NCI-H69 (cell line): Measurements from ENCODE around the gene CYP27A1.

Experiments used
- DNase-seq: peaks from one replicate; lab custom pipeline; 2025; lab: John Stamatoyannopoulos, UW

CYP27A1 gene

GRCh38 chr2:218773881-218774280, 8.1 kb upstream of the CYP27A1 start:
- no peak for DNase-seq

GRCh38 chr2:218776488-218776887, 5.5 kb upstream of the CYP27A1 start:
- DNase-seq: no peak

- DNase-seq: no peak
These were observed 4.5 kb upstream of the CYP27A1 start for GRCh38 chr2:218777276-218777990.

- DNase-seq: peak; percentile 3
These were observed 1.9 kb upstream of the CYP27A1 start for GRCh38 chr2:218780046-218780445.

GRCh38 chr2:218780851-218781690, 876 bp upstream of the CYP27A1 start:
- DNase-seq: peak; percentile 83

- no peak for DNase-seq
These were observed 539 bp downstream of the CYP27A1 start for GRCh38 chr2:218782528-218782844.

GRCh38 chr2:218783688-218784087, 1.7 kb downstream of the CYP27A1 start:
- DNase-seq: no peak

GRCh38 chr2:218785103-218785502, 3.2 kb downstream of the CYP27A1 start:
- DNase-seq: peak; percentile 65

- DNase-seq: no peak
These were observed 4.2 kb downstream of the CYP27A1 start for GRCh38 chr2:218786133-218786532.

GRCh38 chr2:218788529-218789255, 6.7 kb downstream of the CYP27A1 start:
- no peak for DNase-seq

GRCh38 chr2:218792433-218792832, 10.5 kb downstream of the CYP27A1 start:
- no peak for DNase-seq

- DNase-seq: no peak
These were observed 14.7 kb downstream of the CYP27A1 start for GRCh38 chr2:218796691-218797090.

GRCh38 chr2:218798767-218799504, 17.0 kb downstream of the CYP27A1 start:
- no peak for DNase-seq

GRCh38 chr2:218799990-218800389, 18.0 kb downstream of the CYP27A1 start:
- no peak for DNase-seq

GRCh38 chr2:218802386-218802994, 20.5 kb downstream of the CYP27A1 start:
- DNase-seq: no peak

GRCh38 chr2:218804817-218805216, 22.9 kb downstream of the CYP27A1 start:
- DNase-seq: no peak

GRCh38 chr2:218805627-218806026, 23.7 kb downstream of the CYP27A1 start:
- DNase-seq: peak; percentile 30

GRCh38 chr2:218806346-218806978, 24.5 kb downstream of the CYP27A1 start:
- DNase-seq: peak; percentile 38

- no peak for DNase-seq
These were observed 25.7 kb downstream of the CYP27A1 start for GRCh38 chr2:218807626-218808025.

- DNase-seq: no peak
These were observed 27.6 kb downstream of the CYP27A1 start for GRCh38 chr2:218809515-218809914.

- no peak for DNase-seq
These were observed 28.3 kb downstream of the CYP27A1 start for GRCh38 chr2:218810256-218810655.
